ENCODE measurements around the gene MMP10.

- TF ChIP-seq CTCF (IDR thresholded peaks at IDR 0.05 in 8 of 11, conservative IDR thresholded peaks at IDR 0.05 in 3 of 11): no peak
- no peak for TF ChIP-seq POLR2A (IDR thresholded peaks at IDR 0.05)
- TF ChIP-seq POLR2AphosphoS5 (IDR thresholded peaks at IDR 0.05): no peak
Measured at GRCh38 chr11:102761646-102762238, 18.7 kb downstream of the MMP10 start.
